GM13977 (cell line): ENCODE measurements around the gene SPRY4.
"Not testable (repeated sequence)": the region's sequence is repeated elsewhere in the genome, so short reads cannot be mapped to it uniquely, and the experiment has no call there.

Source experiments
- DNase-seq: peaks from one replicate; pipeline ENCODE4 v3.0.0; 2012; ENCODE audit warnings: low spot score
- in situ Hi-C: fragments of 300-500 bp; cut with MboI; formaldehyde crosslinking; loops from one replicate; pipeline ENCODE4 v1.12.0; 2022; ENCODE audit warnings: low sequenced_read_pairs, low pct_unique_long_range_greater_than_20kb, mixed read lengths, inconsistent platforms; ENCODE audit not compliant: unreplicated experiment
- TF ChIP-seq, protein P1 (sequence below): IDR thresholded peaks from 2 replicates; pipeline ENCODE4 v1.5.1; 2012; ENCODE audit warnings: mild to moderate bottlenecking, control low read depth; ENCODE audit not compliant: insufficient read depth; ENCODE audit errors: extremely low read depth, missing control alignments

The SPRY4 gene

DNA sequence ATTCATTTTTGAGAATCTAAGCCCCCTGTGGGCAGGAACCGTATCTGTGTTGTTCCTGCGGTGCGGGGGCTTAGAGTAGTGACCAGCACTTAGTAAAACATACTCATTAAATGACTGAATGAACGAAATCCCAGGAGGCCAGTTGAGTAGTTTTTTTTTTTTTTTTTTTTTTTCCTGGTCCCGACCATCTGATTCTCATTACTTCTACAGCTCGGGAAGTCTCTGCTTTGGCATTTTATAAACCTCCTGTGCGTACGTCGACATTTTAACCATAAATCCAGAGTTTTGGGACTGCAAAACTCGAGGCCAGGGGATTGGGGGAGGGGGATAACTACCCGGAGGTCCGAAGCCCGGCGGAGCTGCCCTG lies 31.5 kb upstream of the SPRY4 start:
- TF ChIP-seq, protein P1, sequence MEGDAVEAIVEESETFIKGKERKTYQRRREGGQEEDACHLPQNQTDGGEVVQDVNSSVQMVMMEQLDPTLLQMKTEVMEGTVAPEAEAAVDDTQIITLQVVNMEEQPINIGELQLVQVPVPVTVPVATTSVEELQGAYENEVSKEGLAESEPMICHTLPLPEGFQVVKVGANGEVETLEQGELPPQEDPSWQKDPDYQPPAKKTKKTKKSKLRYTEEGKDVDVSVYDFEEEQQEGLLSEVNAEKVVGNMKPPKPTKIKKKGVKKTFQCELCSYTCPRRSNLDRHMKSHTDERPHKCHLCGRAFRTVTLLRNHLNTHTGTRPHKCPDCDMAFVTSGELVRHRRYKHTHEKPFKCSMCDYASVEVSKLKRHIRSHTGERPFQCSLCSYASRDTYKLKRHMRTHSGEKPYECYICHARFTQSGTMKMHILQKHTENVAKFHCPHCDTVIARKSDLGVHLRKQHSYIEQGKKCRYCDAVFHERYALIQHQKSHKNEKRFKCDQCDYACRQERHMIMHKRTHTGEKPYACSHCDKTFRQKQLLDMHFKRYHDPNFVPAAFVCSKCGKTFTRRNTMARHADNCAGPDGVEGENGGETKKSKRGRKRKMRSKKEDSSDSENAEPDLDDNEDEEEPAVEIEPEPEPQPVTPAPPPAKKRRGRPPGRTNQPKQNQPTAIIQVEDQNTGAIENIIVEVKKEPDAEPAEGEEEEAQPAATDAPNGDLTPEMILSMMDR, result no peak
- in situ Hi-C loops, result no loop called here
- DNase-seq, result no peak

DNA sequence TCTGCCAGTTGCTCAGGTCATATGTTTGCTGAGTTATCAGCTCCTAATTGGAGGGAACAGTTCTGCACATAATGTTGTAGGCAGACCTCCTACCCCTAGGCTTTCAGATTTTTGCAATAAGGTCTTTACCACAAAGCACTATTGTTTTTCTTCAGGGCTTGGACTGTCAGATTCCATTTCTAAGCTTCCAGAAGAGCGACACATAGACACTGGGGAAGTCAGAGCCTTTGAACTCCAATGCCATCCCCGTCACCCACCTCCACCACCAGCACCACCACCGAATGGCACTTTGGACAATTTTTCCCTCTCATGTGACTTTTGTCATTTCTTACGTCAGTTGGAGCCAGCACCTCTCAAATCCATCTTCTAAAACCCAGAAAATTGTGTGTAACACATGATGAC lies 28.3 kb upstream of the SPRY4 start:
- TF ChIP-seq, protein P1, result no peak
- in situ Hi-C loops, result no loop called here
- no peak for DNase-seq

DNA sequence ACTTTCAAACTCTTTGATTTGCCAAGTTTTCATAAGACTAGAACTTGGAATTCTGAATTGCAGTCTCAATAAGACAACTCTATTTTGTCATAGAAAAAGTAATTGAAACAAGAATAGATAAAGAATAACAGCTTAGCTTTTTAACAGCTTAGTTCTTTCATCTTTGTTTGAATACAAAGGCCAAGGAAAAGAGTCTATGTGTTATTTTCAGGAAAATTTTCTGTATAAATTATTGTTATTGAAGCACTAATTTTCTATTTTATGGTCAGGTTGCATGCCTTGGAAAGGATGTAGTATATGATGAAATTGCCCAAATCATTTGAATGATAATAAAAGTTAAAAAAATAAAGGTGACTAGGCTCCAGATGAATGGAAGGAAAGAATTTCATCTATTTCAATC lies 25.2 kb upstream of the SPRY4 start:
- TF ChIP-seq, protein P1, result no peak
- in situ Hi-C loops, result no loop called here
- no peak for DNase-seq

DNA sequence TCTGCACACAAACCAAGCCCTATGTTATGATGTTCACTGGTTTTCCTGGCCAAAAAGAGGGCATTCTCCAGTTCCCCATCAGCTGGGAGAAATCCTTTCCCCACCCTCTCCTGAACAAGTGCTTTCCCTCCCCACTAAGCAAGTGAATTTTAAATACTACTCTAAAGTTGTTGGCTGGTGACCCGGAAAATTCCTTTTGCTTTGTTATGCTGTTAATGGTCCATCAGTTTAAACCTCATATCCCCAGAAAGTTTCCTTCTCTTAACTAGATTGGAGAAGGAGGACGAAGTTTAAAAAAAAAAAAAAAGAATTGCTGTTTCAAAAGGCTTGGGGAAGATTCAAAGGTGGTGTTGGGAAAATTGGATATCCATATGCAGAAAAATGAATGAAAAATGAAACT lies 21.9 kb upstream of the SPRY4 start:
- in situ Hi-C loops, result no loop called here
- no peak for DNase-seq
- TF ChIP-seq, protein P1, result no peak

DNA sequence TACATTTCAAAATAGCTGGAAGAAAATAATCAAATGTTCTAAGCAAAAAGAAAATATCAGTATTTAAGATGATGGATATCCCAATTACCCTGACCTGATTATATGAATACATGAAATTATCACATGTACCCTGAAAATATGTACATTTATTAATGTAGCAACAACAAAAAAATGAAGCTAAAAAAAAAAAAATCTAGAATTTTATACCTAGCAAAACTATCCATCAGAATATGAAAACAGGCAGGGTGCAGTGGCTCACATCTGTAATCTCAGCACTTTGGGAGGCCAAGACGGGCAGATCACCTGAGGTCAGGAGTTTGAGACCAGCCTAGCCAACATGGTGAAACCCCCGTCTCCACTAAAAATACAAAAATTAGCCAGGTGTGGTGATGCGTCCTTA lies 20.1 kb upstream of the SPRY4 start:
- DNase-seq, in situ Hi-C loops: not testable (repeated sequence)

DNA sequence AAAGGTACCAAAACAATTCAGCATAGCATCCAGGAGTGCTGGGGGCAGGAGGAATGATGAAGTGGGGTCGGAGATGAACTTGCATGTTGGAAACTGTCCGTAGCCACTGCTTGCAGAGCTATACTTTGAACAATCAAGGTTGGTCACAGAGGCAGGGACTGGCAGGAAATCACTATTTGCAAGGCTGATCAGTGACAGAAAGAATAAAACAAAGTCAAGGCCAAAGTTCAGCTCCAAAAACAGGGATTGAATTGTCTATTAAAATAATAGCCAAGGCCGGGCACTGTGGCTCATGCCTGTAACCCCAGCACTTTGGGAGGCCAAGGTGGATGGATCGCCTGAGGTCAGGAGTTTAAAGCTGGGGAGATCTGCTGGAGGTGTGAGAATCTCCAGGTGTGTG lies 18.7 kb upstream of the SPRY4 start:
- in situ Hi-C loops, result no loop called here
- TF ChIP-seq, protein P1, result no peak
- DNase-seq, result no peak

DNA sequence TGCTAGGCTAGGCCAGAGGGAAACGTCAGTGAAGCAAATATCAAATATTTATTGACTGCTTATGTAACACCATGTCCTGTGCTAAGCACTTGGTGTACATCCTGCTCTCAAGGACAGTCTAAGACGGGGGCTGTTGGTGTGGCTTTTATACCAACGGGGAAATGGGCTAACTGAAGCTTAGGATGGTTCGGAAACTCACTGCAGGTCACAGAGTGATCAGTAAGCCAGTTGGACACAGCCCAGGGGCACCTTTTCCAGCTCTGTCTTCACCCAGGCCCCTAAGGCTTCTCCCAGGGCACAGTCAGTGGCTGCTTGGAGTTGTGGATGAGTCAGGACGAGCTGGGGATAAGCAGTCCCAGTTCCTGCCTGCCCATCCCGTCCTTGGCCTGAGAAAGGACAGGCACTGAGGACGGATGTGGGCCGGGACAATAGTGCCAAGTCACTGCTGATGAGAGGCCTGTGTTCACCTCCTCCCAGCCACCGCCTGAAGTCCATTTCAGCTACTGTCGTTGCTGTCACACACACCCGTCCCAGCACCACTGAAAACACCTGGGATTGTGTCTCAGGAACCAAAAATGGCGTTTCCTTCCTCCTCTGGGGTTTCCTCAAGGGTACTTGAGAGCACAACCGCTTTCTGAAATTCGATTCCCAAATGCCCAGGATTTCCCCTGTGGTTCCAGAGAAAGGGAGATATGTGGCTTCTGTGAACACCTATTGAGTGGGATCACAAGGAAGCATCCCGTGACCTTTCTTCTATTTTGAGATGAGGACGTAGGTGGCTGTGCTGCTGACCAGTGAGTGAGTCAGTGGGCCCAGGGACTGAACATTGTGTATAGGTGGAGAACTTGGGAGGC lies 17.5 kb upstream of the SPRY4 start:
- in situ Hi-C loops, result no loop called here
- TF ChIP-seq, protein P1, result no peak
- DNase-seq, result no peak
